HCT116 (cell line): Measurements from ENCODE around the gene CHRNE. TPM values are rescaled to one million over a fixed set of nuclear protein-coding genes. Genes with fewer than 3 reads are reported as not detected.

Experiments used
- ATAC-seq: fragments of 200-7000 bp; cut with Tn5 transposase; 2 replicates; pipeline ENCODE4 v1.9.1; 2020; ENCODE audit warnings: mild to moderate bottlenecking, moderate library complexity
- BruUV-seq: library from RNA; stranded (reverse); fragments of 400-500 nt; replicated peaks from 2 replicates; lab custom pipeline; 2021; lab: Mats Ljungman, UMichigan
- CTCF ChIA-PET: fragments of 300-600 bp; sonication (Branson Sonifier 250); formaldehyde crosslinking; loops from one replicate; lab custom pipeline; 2021; ENCODE audit warnings: antibody characterized with exemption; lab: Charles Lee
- POLR2A ChIA-PET: fragments of 300-600, 350-600 bp; sonication (Branson Sonifier 250); formaldehyde crosslinking; loops from one replicate; lab custom pipeline; 2021; ENCODE audit warnings: antibody characterized with exemption; lab: Charles Lee
- RAD21 ChIA-PET, 2 experiments: fragments of 300-600 bp; sonication (Branson Sonifier 250); formaldehyde crosslinking; loops; one replicate each; lab custom pipeline; 2023; ENCODE audit warnings: low total read pairs in 2 of 2; ENCODE audit not compliant: uncharacterized antibody in 2 of 2, unreplicated experiment in 2 of 2, low non-redundant PET in 1 of 2; lab: Charles Lee
- DNase-seq: peaks from one replicate; pipeline ENCODE4 v3.0.0-alpha.2; 2010; ENCODE audit warnings: low read depth, low spot score
- H2AFZ ChIP-seq: fragments of 200-600 bp; shearing (Covaris generic), sonication (generic); 2 replicates; pipeline ENCODE4 v1.6.1; 2017; ENCODE audit warnings: low read depth, mixed run types, mixed read lengths, antibody characterized with exemption, low read length; ENCODE audit not compliant: poor library complexity, severe bottlenecking
- H3K27ac ChIP-seq: 2 replicates; pipeline ENCODE4 v1.5.1; 2012; ENCODE audit warnings: low read depth, low read length
- H3K27me3 ChIP-seq: fragments of 200-600 bp; sonication (generic); 2 replicates; pipeline ENCODE4 v1.6.1; 2016; ENCODE audit warnings: mixed run types, low read length, mixed read lengths; ENCODE audit not compliant: insufficient read depth
- H3K36me3 ChIP-seq, 2 experiments: fragments of 200-500 bp in 1 of 2; fragments of 200-600 bp in 1 of 2; sonication (Bioruptor generic) in 1 of 2; sonication (generic) in 1 of 2; 2 replicates each; pipeline versions ENCODE4 v1.5.1 to v1.6.1; 2014 to 2016; ENCODE audit warnings: low read length in 2 of 2, inconsistent platforms in 1 of 2, mixed read lengths in 1 of 2, mixed run types in 1 of 2; ENCODE audit not compliant: insufficient read depth in 2 of 2, control insufficient read depth in 1 of 2
- H3K4me1 ChIP-seq, 2 experiments: fragments of 200-600 bp in 1 of 2; sonication (generic) in 1 of 2; 2 replicates each; pipeline versions ENCODE4 v1.5.1 to v1.6.1; 2012 to 2017; ENCODE audit warnings: low read length in 2 of 2, inconsistent platforms in 1 of 2, mild to moderate bottlenecking in 1 of 2, mixed read lengths in 1 of 2, mixed run types in 1 of 2, moderate library complexity in 1 of 2; ENCODE audit not compliant: insufficient read depth in 2 of 2, control insufficient read depth in 1 of 2
- H3K4me2 ChIP-seq: fragments of 200-600 bp; sonication (generic); 2 replicates; pipeline ENCODE4 v1.6.1; 2017; ENCODE audit warnings: mixed run types, low read length, mixed read lengths
- H3K4me3 ChIP-seq, 2 experiments: fragments of 200-600 bp in 1 of 2; sonication (generic) in 1 of 2; replicated peaks in 1 of 2; 2 replicates each; pipeline ENCODE4 v1.5.1; 2011 to 2016; ENCODE audit warnings: low read length in 2 of 2, control low read depth in 1 of 2, low read depth in 1 of 2, mild to moderate bottlenecking in 1 of 2, mixed read lengths in 1 of 2, mixed run types in 1 of 2
- H3K79me2 ChIP-seq: fragments of 200-600 bp; sonication (generic); 2 replicates; pipeline ENCODE4 v1.6.1; 2017; ENCODE audit warnings: mild to moderate bottlenecking, mixed run types, low read length, moderate library complexity, mixed read lengths; ENCODE audit not compliant: insufficient read depth
- H3K9ac ChIP-seq: fragments of 200-600 bp; sonication (generic); 2 replicates; pipeline ENCODE4 v1.6.1; 2016; ENCODE audit warnings: low read length, mixed read lengths
- H3K9me2 ChIP-seq: fragments of 200-600 bp; sonication (generic), shearing (Covaris generic); 2 replicates; pipeline ENCODE4 v1.6.1; 2017; ENCODE audit warnings: mixed run types, mild to moderate bottlenecking, moderate library complexity; ENCODE audit not compliant: insufficient read depth
- H3K9me3 ChIP-seq, 2 experiments: fragments of 200-500 bp in 1 of 2; fragments of 200-600 bp in 1 of 2; sonication (Bioruptor generic) in 1 of 2; sonication (generic) in 1 of 2; 2 replicates each; pipeline ENCODE4 v1.6.1; 2014 to 2017; ENCODE audit warnings: low read length in 2 of 2, mixed read lengths in 2 of 2, inconsistent platforms in 1 of 2, low read depth in 1 of 2, mild to moderate bottlenecking in 1 of 2, mixed run types in 1 of 2, moderate library complexity in 1 of 2; ENCODE audit not compliant: control insufficient read depth in 1 of 2, insufficient read depth in 1 of 2
- H4K20me1 ChIP-seq: fragments of 200-600 bp; sonication (generic), shearing (Covaris generic); 2 replicates; pipeline ENCODE4 v1.6.1; 2017; ENCODE audit warnings: mixed run types, mild to moderate bottlenecking, moderate library complexity; ENCODE audit not compliant: insufficient read depth
- EZH2 ChIP-seq: fragments of 200-600 bp; sonication (generic); IDR thresholded peaks from 2 replicates; pipeline ENCODE4 v1.6.1; 2017; ENCODE audit warnings: antibody characterized with exemption, mixed run types
- SIN3A ChIP-seq: IDR thresholded peaks from 2 replicates; pipeline ENCODE4 v1.6.1; 2012; ENCODE audit warnings: low read depth
- SP1 ChIP-seq: IDR thresholded peaks from 2 replicates; pipeline ENCODE4 v1.6.1; 2012; ENCODE audit warnings: low read depth
- SRF ChIP-seq: IDR thresholded peaks from 2 replicates; pipeline ENCODE4 v1.6.1; 2012; ENCODE audit warnings: low read depth
- ZFX ChIP-seq: fragments of 450-650 bp; IDR thresholded peaks from 2 replicates; pipeline ENCODE4 v1.6.1; 2017
- intact Hi-C: fragments of 100-400 bp; cut with micrococcal nuclease; formaldehyde crosslinking; loops from 2 replicates; pipeline ENCODE4 v1.10.0; 2022
- total RNA-seq: library from RNA; stranded (reverse); gene quantifications from one replicate; pipeline ENCODE4 v1.2.1, GENCODE V29; 2021; ENCODE audit not compliant: unreplicated experiment
- TF ChIP-seq, protein P1 (sequence below): IDR thresholded peaks from 2 replicates; pipeline ENCODE4 v1.6.1; 2012
- TF ChIP-seq, protein P2 (sequence below): IDR thresholded peaks from 2 replicates; pipeline ENCODE4 v1.6.1; 2012; ENCODE audit warnings: low read depth
- TF ChIP-seq, protein P3 (sequence below): IDR thresholded peaks from 2 replicates; pipeline ENCODE4 v1.6.1; 2011; ENCODE audit warnings: mild to moderate bottlenecking, low read length, moderate library complexity; ENCODE audit not compliant: insufficient replicate concordance; ENCODE audit errors: extremely low read depth
- TF ChIP-seq, protein P4 (sequence below), 3 experiments: fragments of 200-600 bp in 1 of 3; sonication (generic) in 1 of 3; IDR thresholded peaks in 2 of 3; conservative IDR thresholded peaks in 1 of 3; 2 replicates each; pipeline ENCODE4 v1.5.1; 2012 to 2017; ENCODE audit warnings: low read depth in 2 of 3, low read length in 2 of 3, antibody characterized with exemption in 1 of 3, borderline replicate concordance in 1 of 3, control low read depth in 1 of 3, mild to moderate bottlenecking in 1 of 3, mixed read lengths in 1 of 3, mixed run types in 1 of 3, moderate library complexity in 1 of 3; ENCODE audit not compliant: insufficient read depth in 1 of 3
- TF ChIP-seq, protein P5 (sequence below): IDR thresholded peaks from 2 replicates; pipeline ENCODE4 v1.6.1; 2012

The CHRNE gene
- total RNA-seq, 1 experiment from 2014 or later = 0.30 TPM

DNA sequence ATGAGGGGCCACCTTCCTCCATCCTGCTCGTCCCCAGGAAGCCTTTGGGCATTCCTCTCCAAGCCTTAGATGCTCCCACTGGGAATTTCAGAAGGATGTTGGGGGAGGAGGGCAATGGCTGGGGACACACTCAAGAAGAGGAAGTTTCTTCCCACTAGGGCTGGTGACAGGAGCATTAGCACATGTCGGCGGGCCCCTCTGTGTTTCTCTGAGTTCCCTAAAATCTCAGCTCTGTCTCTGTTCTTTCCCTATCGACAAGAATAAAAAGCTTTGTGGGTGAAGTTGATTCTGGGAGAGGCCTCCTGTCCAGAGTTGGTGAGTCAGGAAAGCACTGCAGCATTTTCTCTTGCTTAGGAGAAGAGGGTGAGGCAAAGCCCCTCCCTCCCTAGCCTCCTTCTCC lies 23.3 kb downstream of the CHRNE start:
- intact Hi-C loops = no loop called here
- no TSS peak for BruUV-seq
- RAD21 ChIA-PET = no interaction called here
- H2AFZ ChIP-seq = no peak overlapping the region
- no peaks in the 10 kb centered on the region for H4K20me1 ChIP-seq
- POLR2A ChIA-PET = no interaction called here
- CTCF ChIA-PET = interaction anchor here (1.5 kb wide), 1 partner anchor 169 kb away, joined by 4 read pairs; the partner anchor contains the start of gene ARRB2
- TF ChIP-seq, protein P1, sequence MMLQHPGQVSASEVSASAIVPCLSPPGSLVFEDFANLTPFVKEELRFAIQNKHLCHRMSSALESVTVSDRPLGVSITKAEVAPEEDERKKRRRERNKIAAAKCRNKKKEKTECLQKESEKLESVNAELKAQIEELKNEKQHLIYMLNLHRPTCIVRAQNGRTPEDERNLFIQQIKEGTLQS = no peak
- no peak for TF ChIP-seq SIN3A
- no peak for TF ChIP-seq SP1
- TF ChIP-seq EZH2 = no peak
- TF ChIP-seq, protein P2, sequence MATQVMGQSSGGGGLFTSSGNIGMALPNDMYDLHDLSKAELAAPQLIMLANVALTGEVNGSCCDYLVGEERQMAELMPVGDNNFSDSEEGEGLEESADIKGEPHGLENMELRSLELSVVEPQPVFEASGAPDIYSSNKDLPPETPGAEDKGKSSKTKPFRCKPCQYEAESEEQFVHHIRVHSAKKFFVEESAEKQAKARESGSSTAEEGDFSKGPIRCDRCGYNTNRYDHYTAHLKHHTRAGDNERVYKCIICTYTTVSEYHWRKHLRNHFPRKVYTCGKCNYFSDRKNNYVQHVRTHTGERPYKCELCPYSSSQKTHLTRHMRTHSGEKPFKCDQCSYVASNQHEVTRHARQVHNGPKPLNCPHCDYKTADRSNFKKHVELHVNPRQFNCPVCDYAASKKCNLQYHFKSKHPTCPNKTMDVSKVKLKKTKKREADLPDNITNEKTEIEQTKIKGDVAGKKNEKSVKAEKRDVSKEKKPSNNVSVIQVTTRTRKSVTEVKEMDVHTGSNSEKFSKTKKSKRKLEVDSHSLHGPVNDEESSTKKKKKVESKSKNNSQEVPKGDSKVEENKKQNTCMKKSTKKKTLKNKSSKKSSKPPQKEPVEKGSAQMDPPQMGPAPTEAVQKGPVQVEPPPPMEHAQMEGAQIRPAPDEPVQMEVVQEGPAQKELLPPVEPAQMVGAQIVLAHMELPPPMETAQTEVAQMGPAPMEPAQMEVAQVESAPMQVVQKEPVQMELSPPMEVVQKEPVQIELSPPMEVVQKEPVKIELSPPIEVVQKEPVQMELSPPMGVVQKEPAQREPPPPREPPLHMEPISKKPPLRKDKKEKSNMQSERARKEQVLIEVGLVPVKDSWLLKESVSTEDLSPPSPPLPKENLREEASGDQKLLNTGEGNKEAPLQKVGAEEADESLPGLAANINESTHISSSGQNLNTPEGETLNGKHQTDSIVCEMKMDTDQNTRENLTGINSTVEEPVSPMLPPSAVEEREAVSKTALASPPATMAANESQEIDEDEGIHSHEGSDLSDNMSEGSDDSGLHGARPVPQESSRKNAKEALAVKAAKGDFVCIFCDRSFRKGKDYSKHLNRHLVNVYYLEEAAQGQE = no peak
- TF ChIP-seq, protein P3, sequence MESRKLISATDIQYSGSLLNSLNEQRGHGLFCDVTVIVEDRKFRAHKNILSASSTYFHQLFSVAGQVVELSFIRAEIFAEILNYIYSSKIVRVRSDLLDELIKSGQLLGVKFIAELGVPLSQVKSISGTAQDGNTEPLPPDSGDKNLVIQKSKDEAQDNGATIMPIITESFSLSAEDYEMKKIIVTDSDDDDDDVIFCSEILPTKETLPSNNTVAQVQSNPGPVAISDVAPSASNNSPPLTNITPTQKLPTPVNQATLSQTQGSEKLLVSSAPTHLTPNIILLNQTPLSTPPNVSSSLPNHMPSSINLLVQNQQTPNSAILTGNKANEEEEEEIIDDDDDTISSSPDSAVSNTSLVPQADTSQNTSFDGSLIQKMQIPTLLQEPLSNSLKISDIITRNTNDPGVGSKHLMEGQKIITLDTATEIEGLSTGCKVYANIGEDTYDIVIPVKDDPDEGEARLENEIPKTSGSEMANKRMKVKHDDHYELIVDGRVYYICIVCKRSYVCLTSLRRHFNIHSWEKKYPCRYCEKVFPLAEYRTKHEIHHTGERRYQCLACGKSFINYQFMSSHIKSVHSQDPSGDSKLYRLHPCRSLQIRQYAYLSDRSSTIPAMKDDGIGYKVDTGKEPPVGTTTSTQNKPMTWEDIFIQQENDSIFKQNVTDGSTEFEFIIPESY = no peak
- no peak for TF ChIP-seq ZFX
- TF ChIP-seq, protein P4, sequence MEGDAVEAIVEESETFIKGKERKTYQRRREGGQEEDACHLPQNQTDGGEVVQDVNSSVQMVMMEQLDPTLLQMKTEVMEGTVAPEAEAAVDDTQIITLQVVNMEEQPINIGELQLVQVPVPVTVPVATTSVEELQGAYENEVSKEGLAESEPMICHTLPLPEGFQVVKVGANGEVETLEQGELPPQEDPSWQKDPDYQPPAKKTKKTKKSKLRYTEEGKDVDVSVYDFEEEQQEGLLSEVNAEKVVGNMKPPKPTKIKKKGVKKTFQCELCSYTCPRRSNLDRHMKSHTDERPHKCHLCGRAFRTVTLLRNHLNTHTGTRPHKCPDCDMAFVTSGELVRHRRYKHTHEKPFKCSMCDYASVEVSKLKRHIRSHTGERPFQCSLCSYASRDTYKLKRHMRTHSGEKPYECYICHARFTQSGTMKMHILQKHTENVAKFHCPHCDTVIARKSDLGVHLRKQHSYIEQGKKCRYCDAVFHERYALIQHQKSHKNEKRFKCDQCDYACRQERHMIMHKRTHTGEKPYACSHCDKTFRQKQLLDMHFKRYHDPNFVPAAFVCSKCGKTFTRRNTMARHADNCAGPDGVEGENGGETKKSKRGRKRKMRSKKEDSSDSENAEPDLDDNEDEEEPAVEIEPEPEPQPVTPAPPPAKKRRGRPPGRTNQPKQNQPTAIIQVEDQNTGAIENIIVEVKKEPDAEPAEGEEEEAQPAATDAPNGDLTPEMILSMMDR (IDR thresholded peaks at IDR 0.05 in 2 of 3, conservative IDR thresholded peaks at IDR 0.05 in 1 of 3; ENCODE audit: borderline replicate concordance in 1 of 3, insufficient read depth in 1 of 3, low read depth in 2 of 3, low read length in 2 of 3) = no peak
- no peak for TF ChIP-seq SRF
- TF ChIP-seq, protein P5, sequence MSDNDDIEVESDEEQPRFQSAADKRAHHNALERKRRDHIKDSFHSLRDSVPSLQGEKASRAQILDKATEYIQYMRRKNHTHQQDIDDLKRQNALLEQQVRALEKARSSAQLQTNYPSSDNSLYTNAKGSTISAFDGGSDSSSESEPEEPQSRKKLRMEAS = no peak
- no peaks in the 10 kb centered on the region for H3K4me1 ChIP-seq
- no peak overlapping the region for H3K27ac ChIP-seq
- H3K36me3 ChIP-seq = peaks cover 3 to 9% of the 10 kb centered on the region in 2 experiments; a peak in 3 of 4 replicates
- H3K4me2 ChIP-seq = no peak overlapping the region
- H3K27me3 ChIP-seq = no peaks in the 10 kb centered on the region
- H3K9me3 ChIP-seq = no peaks in the 10 kb centered on the region
- DNase-seq (no peak), ATAC-seq (no peak)
- 0 out of 2 replicates have a peak, but pooled peaks cover 3% of the 10 kb centered on the region for H3K79me2 ChIP-seq
- H3K9ac ChIP-seq = no peak overlapping the region
- no peaks in the 10 kb centered on the region for H3K9me2 ChIP-seq
- no peak overlapping the region for H3K4me3 ChIP-seq
